Upper lobe of left lung (tissue), 6 donors: ENCODE results near the gene NLRP7. TPM values are rescaled to one million over a fixed set of nuclear protein-coding genes. Genes with fewer than 3 reads are reported as not detected.
A peak's percentile ranks its signal among the peaks of the same experiment; 100 is the strongest.
"Not testable (repeated sequence)": the region's sequence is repeated elsewhere in the genome, so short reads cannot be mapped to it uniquely, and the experiment has no call there.

ENCODE experiments used
- ATAC-seq, 2 donors: fragments of 200-7000 bp; cut with Tn5 transposase; one replicate each; pipeline ENCODE4 v1.9.1; 2022; ENCODE audit warnings: mild to moderate bottlenecking in 2 of 2, moderate library complexity in 2 of 2; ENCODE audit not compliant: low FRiP score in 2 of 2
- DNase-seq, 2 donors: peaks; one replicate each; pipeline ENCODE4 v3.0.0-alpha.2; 2019 to 2020
- H3K27ac ChIP-seq, 4 donors: fragments of 200-600 bp; sonication (generic); one replicate each; pipeline ENCODE4 v1.5.1; 2016 to 2019
- H3K27me3 ChIP-seq, 4 donors: fragments of 200-600 bp; sonication (generic); one replicate each; pipeline ENCODE4 v1.5.1; 2017 to 2019
- H3K36me3 ChIP-seq, 4 donors: fragments of 200-600 bp; sonication (generic); one replicate each; pipeline ENCODE4 v1.5.1; 2016 to 2019
- H3K4me1 ChIP-seq, 4 donors: fragments of 200-600 bp; sonication (generic); one replicate each; pipeline ENCODE4 v1.5.1; 2018 to 2019
- H3K4me3 ChIP-seq, 4 donors: fragments of 200-600 bp; sonication (generic); one replicate each; pipeline ENCODE4 v1.5.1; 2017 to 2019; ENCODE audit warnings: mild to moderate bottlenecking in 2 of 4, moderate library complexity in 1 of 4
- H3K9me3 ChIP-seq, 4 donors: fragments of 200-600 bp; sonication (generic); one replicate each; pipeline ENCODE4 v1.5.1; 2018 to 2019
- EP300 ChIP-seq, 4 donors: sonication (generic); formaldehyde crosslinking; IDR thresholded peaks; one replicate each; pipeline ENCODE4 v1.5.1; 2017; ENCODE audit warnings: antibody characterized with exemption in 4 of 4, control low read depth in 2 of 4
- POLR2A ChIP-seq, 4 donors: fragments of 450-650 bp; IDR thresholded peaks; one replicate each; pipeline ENCODE4 v1.5.1; 2016 to 2017; ENCODE audit warnings: antibody characterized with exemption in 4 of 4, mild to moderate bottlenecking in 2 of 4
- POLR2AphosphoS5 ChIP-seq, 2 donors: sonication (generic); formaldehyde crosslinking; IDR thresholded peaks; one replicate each; pipeline ENCODE4 v1.5.1; 2017; ENCODE audit warnings: antibody characterized with exemption in 2 of 2
- WGBS, 2 donors: methylation state at CpG; one replicate each; pipeline ENCODE4 v1.1.5; 2017 to 2018; 5-methylcytosine and 5-hydroxymethylcytosine counted together
- total RNA-seq, 6 donors: library from RNA; depleted of rRNA in 4 of 6; stranded (reverse); fragments of >200 nt in 4 of 6; gene quantifications; one replicate each; pipeline versions ENCODE4 v1.1.0 to v1.2.1, GENCODE V29; 2016 to 2021
- TF ChIP-seq, protein P1 (sequence below), 6 experiments: fragments of 450-650 bp in 4 of 6; fragments of 200-600 bp in 2 of 6; sonication (generic) in 2 of 6; IDR thresholded peaks; one replicate each; pipeline ENCODE4 v1.5.1; 2016 to 2019; ENCODE audit warnings: antibody characterized with exemption in 6 of 6
- donor health status: DM: no; HTN: no; CAD: no; lungs with moderate emphysema.
- donor health status: DM: no; HTN: yes; CAD: no; lungs with severe emphysema.

The NLRP7 gene
- total RNA-seq, 6 donors from 2014 or later, result 0.07 TPM; not detected in 5

DNA sequence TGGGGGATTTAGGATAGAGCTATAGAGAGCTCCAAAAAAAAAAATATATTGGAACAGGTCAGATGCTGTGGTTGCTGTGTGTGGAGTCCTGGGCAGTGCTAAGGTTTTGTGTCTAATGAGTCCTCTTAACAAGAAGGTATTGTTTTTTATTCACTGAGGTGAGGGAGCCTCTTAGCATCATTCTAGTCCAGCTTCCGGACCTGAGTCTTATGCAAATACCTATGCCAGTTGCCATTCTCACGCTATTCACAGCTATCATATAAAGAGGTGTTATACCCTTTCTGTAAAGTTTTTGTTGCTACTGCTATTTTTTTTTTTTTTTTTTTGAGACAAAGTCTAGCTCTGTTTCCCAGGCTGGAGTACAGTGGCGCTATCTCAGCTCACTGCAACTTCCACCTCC, 20.3 kb upstream of the NLRP7 start:
- Histone ChIP-seq H3K27ac (no peak overlapping the region), H3K36me3 (no peaks in the 10 kb centered on the region), H3K27me3 (no peaks in the 10 kb centered on the region), H3K4me3 (no peak overlapping the region), H3K4me1 (no peaks in the 10 kb centered on the region), H3K9me3 (no peaks in the 10 kb centered on the region)
- ATAC-seq (no peak), DNase-seq (no peak)
- WGBS, 2 donors, result 87 to 91% methylated on average over 3 of the region's 3 CpGs
- TF ChIP-seq EP300 (IDR thresholded peaks at IDR 0.05), result no peak
- TF ChIP-seq POLR2AphosphoS5 (IDR thresholded peaks at IDR 0.05), result no peak
- TF ChIP-seq, protein P1, sequence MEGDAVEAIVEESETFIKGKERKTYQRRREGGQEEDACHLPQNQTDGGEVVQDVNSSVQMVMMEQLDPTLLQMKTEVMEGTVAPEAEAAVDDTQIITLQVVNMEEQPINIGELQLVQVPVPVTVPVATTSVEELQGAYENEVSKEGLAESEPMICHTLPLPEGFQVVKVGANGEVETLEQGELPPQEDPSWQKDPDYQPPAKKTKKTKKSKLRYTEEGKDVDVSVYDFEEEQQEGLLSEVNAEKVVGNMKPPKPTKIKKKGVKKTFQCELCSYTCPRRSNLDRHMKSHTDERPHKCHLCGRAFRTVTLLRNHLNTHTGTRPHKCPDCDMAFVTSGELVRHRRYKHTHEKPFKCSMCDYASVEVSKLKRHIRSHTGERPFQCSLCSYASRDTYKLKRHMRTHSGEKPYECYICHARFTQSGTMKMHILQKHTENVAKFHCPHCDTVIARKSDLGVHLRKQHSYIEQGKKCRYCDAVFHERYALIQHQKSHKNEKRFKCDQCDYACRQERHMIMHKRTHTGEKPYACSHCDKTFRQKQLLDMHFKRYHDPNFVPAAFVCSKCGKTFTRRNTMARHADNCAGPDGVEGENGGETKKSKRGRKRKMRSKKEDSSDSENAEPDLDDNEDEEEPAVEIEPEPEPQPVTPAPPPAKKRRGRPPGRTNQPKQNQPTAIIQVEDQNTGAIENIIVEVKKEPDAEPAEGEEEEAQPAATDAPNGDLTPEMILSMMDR (IDR thresholded peaks at IDR 0.05), result no peak
- no peak for TF ChIP-seq POLR2A (IDR thresholded peaks at IDR 0.05)

DNA sequence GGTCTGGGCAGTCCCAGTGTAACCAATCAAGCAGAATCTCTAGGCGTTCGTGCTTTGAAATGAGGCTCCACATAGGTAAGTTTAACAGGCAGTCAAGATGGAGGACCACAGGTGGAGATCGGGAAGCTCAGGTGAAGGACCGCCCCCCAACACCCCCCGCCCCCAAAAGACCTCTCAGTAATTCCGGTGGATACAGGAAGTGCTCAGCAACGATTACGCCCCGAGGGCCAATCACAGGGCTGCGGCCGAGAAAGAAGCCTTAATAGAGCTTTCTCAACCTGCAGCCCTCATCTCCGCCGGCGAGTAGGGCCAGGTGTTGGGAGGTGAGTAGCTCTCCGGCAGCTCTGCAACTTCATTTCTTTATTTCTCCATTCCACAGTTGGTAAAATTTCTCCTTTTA, 17.7 kb upstream of the NLRP7 start:
- WGBS, 2 donors, result 95% methylated on average over 15 of the region's 15 CpGs; no CpG with 5 or more reads in 1 of the 2 donors
- ATAC-seq, H3K9me3 ChIP-seq, H3K36me3 ChIP-seq, DNase-seq, H3K4me1 ChIP-seq, H3K27ac ChIP-seq, H3K4me3 ChIP-seq, H3K27me3 ChIP-seq: not testable (repeated sequence)

DNA sequence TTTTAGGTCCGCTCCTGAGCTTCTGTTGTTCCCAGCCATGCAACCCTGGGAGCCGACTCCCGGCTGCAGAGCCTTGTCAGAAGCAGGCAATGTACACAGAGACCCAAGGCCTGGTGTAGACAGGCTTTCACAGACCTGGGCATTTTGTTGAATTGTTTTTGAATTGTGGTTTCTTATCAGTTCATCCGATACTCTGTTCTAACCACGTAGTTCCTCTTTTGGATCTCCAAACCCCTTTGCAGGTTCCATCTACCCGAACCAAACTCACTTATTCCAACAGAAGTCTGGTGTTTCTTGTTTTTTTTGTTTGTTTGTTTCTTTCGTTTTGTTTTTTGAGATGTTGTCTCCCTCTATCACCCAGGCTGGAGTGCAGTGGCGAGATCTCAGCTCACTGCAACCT, 12.5 kb upstream of the NLRP7 start:
- ATAC-seq (no peak), DNase-seq (no peak)
- H3K4me3 ChIP-seq, result no peak overlapping the region
- no peaks in the 10 kb centered on the region for H3K4me1 ChIP-seq
- no peaks in the 10 kb centered on the region for H3K36me3 ChIP-seq
- TF ChIP-seq, protein P1 (IDR thresholded peaks at IDR 0.05), result no peak
- no peak for TF ChIP-seq EP300 (IDR thresholded peaks at IDR 0.05)
- no peak for TF ChIP-seq POLR2A (IDR thresholded peaks at IDR 0.05)
- TF ChIP-seq POLR2AphosphoS5 (IDR thresholded peaks at IDR 0.05), result no peak
- H3K27ac ChIP-seq, result no peak overlapping the region
- no peaks in the 10 kb centered on the region for H3K27me3 ChIP-seq
- no peaks in the 10 kb centered on the region for H3K9me3 ChIP-seq
- WGBS, 2 donors, result 36 to 56% methylated on average over 8 of the region's 8 CpGs

DNA sequence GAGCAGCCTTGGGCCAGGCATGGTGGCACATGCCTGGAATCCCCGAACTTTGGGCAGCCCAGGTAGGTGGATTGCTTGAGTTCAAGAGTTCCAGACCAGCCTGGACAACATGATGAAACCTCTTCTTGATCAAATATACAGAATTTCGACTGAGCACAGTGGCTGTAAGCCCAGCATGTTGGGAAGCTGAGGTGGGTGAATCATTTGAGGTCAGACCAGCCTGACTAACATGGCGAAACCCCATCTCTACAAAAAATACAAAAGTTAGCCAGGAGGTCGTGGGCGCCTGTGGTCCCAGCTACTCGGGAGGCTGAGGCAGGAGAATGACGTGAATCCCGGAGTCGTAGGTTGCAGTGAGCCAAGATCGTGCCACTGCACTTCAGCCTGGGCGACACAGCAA, 8.0 kb upstream of the NLRP7 start:
- no peak for DNase-seq
- no peaks in the 10 kb centered on the region for H3K36me3 ChIP-seq
- no peak overlapping the region for H3K4me3 ChIP-seq
- no peak overlapping the region for H3K27ac ChIP-seq
- WGBS, 2 donors, result 89 to 90% methylated on average over 11 of the region's 11 CpGs
- TF ChIP-seq, protein P1 (IDR thresholded peaks at IDR 0.05), result no peak
- no peak for TF ChIP-seq POLR2AphosphoS5 (IDR thresholded peaks at IDR 0.05)
- TF ChIP-seq EP300 (IDR thresholded peaks at IDR 0.05), result no peak
- TF ChIP-seq POLR2A (IDR thresholded peaks at IDR 0.05), result no peak
- no peaks in the 10 kb centered on the region for H3K27me3 ChIP-seq
- ATAC-seq, result no peak
- H3K9me3 ChIP-seq, result no peaks in the 10 kb centered on the region
- no peaks in the 10 kb centered on the region for H3K4me1 ChIP-seq

DNA sequence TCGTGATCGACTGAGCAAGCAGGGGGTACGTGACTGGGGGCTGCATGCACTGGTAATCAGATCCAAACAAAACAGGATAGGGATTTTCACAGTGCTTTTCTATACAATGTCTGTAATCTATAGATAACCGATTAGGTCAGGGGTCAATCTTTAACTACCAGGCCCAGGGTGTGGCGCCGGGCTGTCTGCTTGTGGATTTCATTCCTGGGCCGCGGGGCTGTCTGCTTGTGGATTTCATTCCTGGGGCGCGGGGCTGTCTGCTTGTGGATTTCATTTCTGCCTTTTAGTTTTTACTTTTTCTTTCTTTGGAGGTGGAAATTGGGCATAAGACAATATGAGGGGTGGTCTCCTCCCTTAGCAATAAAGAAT, 6.0 kb upstream of the NLRP7 start:
- H3K36me3 ChIP-seq, H3K4me3 ChIP-seq, H3K27ac ChIP-seq, H3K4me1 ChIP-seq, DNase-seq, ATAC-seq, H3K27me3 ChIP-seq, H3K9me3 ChIP-seq: not testable (repeated sequence)
- 67 to 85% methylated on average over 10 of the region's 10 CpGs for WGBS, 2 donors

DNA sequence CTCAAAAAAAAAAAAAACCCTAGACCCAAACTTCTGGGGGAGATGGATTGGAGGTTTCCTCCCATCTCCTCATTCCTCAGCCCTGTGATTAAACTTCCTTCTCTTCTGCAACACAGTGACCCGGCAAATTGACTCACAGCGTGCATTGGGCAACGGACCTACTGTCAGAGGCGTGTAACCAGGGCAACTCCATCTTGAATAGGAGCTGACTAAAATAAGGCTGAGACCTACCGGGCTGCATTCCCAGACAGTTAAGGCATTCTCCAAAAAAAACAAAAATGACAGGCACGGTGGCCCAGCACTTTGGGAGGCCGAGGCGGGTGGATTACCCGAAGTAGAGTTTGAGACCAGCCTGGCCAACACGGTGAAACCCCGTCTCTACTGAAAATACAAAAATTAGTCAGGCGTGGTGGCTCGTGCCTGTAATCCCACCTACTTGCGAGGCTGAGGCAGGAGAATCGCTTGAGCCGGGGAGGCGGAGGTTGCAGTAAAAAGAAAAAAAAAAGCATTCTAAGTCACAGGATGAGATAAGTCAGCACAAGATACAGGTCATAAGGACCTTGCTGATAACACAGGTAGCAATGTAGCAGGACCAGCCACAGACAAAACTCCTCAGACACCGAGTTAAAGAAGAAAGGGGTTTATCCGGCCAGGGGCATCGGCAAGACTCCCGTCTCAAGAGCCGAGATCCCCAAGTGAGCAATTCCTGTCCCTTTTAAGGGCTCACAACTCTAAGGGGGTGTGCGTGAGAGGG, 5.4 kb upstream of the NLRP7 start:
- ATAC-seq (peak; percentile 67 to 72), DNase-seq (peak in 1 of 2 donors; percentile 55)
- no peaks in the 10 kb centered on the region for H3K4me1 ChIP-seq
- no peak overlapping the region for H3K4me3 ChIP-seq
- H3K27me3 ChIP-seq, result no peaks in the 10 kb centered on the region
- WGBS, 2 donors, result 83 to 86% methylated on average over 23 of the region's 23 CpGs
- TF ChIP-seq POLR2A (IDR thresholded peaks at IDR 0.05), result no peak
- no peaks in the 10 kb centered on the region for H3K9me3 ChIP-seq
- no peaks in the 10 kb centered on the region for H3K36me3 ChIP-seq
- no peak overlapping the region for H3K27ac ChIP-seq

DNA sequence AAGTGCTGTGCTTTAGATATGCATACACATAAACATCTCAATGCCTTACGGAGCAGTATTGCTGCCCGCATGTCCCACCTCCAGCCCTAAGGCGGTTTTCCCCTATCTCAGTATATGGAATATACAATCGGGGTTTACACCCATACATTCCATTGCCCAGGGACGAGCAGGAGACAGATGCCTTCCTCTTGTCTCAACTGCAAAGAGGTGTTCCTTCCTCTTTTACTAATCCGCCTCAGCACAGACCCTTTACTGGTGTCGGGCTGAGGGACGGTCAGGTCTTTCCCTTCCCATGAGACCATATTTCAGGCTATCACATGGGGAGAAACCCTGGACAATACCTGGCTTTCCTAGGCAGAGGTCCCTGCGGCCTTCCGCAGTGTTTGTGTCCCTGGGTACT, 3.2 kb upstream of the NLRP7 start:
- ATAC-seq, H3K36me3 ChIP-seq, H3K9me3 ChIP-seq, DNase-seq, H3K27ac ChIP-seq, H3K4me1 ChIP-seq, H3K27me3 ChIP-seq, H3K4me3 ChIP-seq: not testable (repeated sequence)
- WGBS, 2 donors, result 35 to 45% methylated on average over 10 of the region's 10 CpGs
